Activated effector memory CD4-positive, alpha-beta T cell treated with Interleukin-2 at 50 U/mL for 16 hours (primary cell): ENCODE data around the gene TENT4A.
"Not testable (repeated sequence)": the region's sequence is repeated elsewhere in the genome, so short reads cannot be mapped to it uniquely, and the experiment has no call there.

Source experiments
- DNase-seq: peaks from one replicate; pipeline ENCODE4 v3.0.0-alpha.2; 2020

The TENT4A gene

GRCh38 chr5:6713274-6714225, at the start of gene TENT4A:
Gene TENT4A (plus strand): TSS chr5:6713432. CDS start chr5:6713984, 552 bp downstream.
- DNase-seq = no peak

- DNase-seq = no peak
These were observed 46.5 kb upstream of the TENT4A start for GRCh38 chr5:6666762-6667161.

DNA sequence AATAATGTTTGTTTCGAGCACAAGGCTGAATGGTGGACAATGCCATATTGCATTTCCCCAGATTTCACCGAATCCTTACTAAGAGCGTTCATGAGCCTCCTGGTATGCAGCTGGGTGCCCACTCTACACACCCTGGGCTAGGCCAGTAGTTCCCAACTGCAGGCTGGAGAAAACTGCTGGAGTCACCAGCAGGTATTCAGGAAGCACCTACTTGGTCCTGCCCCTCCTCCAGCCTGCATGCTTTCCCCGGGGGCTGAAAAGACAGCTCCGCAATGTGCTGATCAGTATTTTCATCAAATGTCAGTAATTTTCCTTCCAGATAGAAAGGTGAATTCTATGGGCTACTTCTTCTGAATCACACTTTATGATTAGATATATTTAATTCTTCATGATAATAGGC, 45.6 kb upstream of the TENT4A start:
- no peak for DNase-seq

DNA sequence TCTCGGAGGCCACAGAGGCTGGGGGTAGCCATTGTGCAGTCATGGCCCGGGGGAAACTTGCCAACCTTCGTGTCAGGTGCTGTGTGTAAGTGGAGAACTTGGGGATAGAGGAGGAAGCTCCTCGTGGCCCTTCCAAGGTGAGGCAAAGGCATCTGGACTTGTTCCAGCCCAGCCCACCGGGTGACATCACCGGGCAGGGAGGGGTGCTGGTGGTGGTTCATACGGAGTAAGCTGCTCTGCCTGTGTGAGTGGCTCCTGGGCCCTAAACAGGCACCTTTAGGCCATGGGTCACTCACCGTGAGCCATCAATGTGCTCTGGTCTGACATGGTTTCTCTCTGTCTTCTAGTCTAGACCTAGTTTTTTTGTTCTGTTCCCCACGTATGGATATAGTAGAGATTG, 44.5 kb upstream of the TENT4A start:
- not testable (repeated sequence) for DNase-seq

DNA sequence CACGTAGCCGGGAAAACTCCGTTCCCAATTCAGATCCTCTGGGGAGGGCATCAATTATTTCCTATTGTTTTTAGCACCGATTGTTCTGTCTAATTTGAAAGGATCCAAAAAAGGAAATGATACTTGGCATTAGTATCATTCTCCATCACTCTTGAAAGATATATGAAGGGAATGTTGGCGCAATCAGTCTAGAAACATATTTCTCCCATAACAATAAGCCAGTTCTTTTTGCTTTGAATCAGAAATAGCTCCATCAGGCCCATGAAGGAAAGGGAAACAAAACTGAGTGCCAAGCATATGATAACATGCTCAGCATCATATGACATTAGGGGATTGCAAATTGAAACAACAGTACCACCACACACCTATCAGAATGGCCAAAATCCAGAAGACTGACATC, 40.2 kb upstream of the TENT4A start:
- DNase-seq = no peak

DNA sequence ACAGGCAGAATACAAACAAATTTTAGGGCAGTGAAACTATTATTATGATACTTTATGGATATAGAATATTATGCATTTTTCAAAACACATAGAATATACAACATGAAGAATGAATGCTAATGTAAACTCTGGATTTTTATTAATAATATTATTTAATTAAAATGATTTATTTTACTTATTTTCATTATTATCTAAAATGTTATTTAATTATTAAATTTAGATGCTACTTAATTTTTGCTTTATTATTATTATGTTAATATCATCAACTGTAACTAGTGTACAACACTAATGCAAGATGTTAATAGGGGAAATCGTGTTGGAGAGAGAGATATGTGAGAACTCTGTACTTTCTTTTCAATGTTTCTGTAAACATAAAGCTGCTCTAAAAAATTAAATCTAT, 39.3 kb upstream of the TENT4A start:
- no peak for DNase-seq

- no peak for DNase-seq
These were observed 38.8 kb upstream of the TENT4A start for GRCh38 chr5:6674421-6674820.

DNA sequence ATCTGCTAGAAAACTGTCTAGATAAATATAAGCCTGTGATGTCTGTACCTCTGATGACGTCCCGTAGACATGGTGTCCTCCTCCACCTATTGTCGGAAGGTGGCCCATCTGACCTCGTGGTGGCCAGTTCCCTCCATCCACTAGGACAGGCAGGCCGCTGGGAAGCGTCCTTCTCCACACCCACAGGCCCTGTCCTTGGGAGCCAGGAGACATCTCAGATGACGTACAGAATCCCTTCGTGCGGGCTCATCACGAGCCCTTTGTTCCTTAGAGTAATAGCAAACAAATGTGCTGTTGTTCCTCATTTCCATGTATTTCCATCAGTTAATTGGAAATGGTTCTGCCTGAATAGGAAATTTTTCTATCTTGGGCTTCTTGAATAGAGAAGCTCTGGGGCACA, 38.3 kb upstream of the TENT4A start:
- DNase-seq = no peak

- DNase-seq = no peak
These were observed 37.3 kb upstream of the TENT4A start for GRCh38 chr5:6675784-6676491.

- no peak for DNase-seq
These were observed 36.5 kb upstream of the TENT4A start for GRCh38 chr5:6676702-6677101.

DNA sequence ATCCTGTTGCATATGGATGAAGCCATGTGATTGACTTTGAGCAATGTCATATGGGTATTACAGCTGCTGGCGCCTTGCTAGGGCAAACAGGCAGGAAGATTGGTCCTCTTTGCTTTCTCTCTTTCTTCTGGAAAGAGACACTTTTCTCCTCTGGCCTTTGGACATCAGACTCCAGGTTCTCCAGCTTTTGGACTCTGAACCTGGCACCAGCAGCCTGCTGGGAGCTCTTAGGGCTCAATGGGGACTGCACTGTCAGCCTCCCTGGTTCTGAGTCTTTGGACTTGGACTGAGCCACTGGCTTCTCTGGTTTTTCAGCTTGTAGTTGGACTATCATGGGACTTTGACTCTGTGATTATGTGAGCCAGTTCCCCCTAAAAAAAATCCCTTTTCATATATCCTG, 34.8 kb upstream of the TENT4A start:
- no peak for DNase-seq

GRCh38 chr5:6680922-6681321, 32.3 kb upstream of the TENT4A start:
- DNase-seq = no peak

DNA sequence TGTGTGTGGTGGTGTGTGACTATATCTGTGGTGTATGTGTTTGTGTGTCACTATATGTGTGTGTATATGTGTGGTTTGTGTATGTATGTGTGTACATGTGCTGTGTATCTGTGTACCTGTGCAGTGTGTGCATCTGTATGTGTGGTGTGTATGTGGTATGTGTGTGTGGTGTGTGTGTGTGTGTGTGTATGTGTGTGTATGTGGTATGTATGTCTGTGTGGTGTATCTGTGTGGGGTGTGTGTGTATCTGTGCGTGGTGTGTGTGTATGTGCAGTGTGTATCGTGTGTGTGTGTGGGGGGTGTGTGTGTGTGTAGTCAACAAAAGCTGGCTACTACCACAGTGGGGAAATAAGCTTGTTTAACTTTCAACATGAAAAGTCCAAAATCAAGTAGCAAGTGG, 31.6 kb upstream of the TENT4A start:
- DNase-seq = no peak

- DNase-seq = no peak
These were observed 31.0 kb upstream of the TENT4A start for GRCh38 chr5:6682239-6682638.

- no peak for DNase-seq
These were observed 30.0 kb upstream of the TENT4A start for GRCh38 chr5:6683241-6683640.

DNA sequence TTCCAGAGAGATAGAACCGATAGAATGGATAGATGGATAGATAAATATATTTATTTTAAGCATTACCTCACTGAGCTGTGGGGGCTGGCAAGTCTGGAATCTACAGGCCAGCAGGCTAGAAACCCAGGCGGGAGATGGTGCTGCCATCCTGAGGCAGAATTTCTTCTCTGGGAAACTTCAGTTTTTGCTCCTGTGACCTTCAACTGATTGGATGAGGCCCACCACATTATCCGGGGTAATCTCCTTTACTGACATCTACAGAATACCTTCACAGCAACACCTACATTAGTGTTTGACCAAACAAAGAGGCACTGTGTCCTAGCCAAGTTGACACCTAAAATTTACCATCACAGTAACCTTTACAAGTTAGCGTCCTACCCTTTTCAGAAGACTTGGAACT, 29.2 kb upstream of the TENT4A start:
- DNase-seq = no peak

DNA sequence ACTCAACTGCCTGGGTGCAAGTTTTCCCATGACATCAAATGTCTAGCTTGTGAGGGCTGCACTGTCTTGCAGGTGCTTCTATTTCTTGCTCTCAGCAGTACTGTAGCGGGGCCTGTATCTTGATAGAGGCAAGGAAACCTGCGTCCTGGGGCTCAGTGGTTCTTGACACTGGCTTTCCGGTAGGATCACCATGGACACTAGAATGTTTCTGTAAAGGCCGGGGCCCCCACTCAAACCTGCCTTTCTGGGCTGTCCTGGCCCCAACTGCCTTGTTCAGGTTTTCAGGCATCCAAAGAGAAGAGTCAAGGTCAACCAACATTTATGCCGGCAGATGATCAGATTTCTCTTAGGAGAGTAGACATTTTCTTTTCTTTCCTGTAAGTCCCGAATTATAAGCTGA, 26.7 kb upstream of the TENT4A start:
- DNase-seq = no peak

- DNase-seq = no peak
These were observed 26.3 kb upstream of the TENT4A start for GRCh38 chr5:6686915-6687409.

DNA sequence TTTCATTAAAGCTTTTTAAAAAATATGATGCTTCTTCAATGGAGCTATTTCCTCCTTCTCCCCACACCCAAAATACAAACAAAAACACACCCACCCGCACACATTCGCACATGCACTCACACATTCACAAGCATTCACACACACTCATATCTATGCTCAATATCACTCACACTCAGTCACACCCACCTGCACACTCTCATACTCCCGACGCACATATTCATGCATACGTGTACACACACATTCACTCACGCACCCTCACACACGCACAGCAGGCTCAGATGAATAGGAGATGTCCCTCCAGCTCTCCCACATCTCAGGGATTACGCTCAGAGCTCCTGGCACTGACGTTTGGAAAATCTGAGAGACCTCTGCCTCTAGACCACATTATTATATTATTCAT, 25.7 kb upstream of the TENT4A start:
- DNase-seq = no peak

GRCh38 chr5:6692906-6693305, 20.3 kb upstream of the TENT4A start:
- DNase-seq = no peak

GRCh38 chr5:6698696-6699095, 14.5 kb upstream of the TENT4A start:
- DNase-seq = no peak

GRCh38 chr5:6699357-6699756, 13.9 kb upstream of the TENT4A start:
- DNase-seq = no peak

DNA sequence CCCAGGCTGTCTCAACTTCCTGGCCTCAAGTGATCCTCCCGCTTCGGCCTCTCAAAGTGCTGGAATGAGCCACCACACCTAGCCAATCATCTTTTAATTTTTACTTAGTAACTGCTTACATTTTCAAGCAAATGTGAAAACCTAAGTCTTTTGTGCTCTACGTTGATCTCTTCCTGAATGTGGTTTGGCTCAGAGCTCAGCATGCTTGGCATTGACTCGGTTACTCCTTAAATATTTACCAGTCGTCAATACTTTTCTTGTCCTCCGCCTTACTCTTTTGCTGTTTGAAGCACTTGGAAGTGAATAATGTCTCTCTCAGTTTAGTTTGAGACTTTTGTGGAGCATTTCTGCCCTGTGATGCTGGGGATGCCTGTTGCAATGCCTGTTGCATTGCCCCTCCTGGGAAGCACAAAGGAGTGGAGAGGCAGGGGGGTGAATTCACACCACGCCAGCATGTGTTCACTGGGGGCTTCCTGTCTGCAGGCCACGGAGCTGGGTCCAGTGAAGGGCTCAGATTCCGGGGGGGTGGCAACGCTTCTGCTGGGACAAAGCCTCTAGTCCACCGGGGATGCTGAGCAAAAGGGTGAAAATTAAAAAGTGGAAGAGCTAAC, 13.1 kb upstream of the TENT4A start:
- DNase-seq = no peak
